Brain pericyte (primary cell): ENCODE measurements around the gene RARS2.
"Not testable (repeated sequence)": the region's sequence is repeated elsewhere in the genome, so short reads cannot be mapped to it uniquely, and the experiment has no call there.

Experiments used
- DNase-seq: peaks from one replicate; pipeline ENCODE4 v3.0.0-alpha.2; 2012; ENCODE audit warnings: low read depth, low spot score

RARS2 gene

DNA sequence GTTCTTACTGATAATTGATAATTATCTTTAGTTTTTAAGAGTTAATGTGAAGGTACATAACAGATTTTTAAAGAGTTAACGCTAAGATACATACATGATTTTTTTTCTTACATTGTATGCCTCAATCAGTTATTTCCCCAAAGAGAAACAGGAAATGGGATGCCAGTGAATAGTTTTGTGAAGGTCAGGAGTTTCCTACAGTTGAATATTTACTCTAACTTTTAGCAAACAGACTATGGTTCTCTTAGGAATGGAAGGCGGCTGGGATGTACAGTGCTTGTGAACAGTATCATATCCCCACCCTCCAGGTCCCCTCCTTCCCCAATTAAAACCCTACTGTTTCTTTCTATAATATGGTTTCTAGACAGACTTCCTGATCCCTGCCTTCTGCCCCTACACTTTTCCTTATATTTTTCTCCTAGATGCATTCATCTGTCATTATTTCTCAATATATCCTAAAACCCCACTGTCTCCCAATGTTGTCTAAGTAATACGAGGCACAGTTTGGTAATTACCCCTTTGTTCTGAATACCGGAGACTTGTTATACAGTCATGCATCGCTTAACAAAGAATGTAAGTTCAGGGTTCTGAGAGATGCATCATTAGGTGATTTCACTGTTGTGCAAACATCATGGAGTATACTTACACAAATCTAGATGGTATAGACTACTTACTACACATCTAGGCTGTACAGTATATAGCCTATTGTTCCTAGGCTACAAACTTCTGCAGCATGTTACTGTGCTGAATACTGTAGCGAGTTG lies 87.8 kb downstream of the RARS2 start:
- no peak for DNase-seq

DNA sequence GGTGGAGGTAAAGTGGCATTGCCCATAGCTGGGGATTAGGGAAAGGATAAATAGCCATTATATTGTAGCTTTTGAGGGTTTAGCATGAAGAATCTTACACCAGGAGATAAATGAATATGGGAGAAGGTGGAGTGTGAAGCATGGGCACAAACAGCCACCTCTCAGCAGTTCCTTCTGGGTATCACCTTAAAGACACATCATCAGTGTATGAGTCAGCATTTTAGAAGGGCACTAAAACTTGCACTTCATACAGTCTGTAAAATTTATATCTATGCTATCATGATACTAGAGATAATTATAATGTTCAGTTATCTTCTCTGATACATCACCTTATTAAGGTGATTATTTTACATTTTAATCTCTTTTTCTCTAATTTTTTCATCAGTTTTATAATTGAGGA lies 91.7 kb downstream of the RARS2 start:
- DNase-seq, result no peak

DNA sequence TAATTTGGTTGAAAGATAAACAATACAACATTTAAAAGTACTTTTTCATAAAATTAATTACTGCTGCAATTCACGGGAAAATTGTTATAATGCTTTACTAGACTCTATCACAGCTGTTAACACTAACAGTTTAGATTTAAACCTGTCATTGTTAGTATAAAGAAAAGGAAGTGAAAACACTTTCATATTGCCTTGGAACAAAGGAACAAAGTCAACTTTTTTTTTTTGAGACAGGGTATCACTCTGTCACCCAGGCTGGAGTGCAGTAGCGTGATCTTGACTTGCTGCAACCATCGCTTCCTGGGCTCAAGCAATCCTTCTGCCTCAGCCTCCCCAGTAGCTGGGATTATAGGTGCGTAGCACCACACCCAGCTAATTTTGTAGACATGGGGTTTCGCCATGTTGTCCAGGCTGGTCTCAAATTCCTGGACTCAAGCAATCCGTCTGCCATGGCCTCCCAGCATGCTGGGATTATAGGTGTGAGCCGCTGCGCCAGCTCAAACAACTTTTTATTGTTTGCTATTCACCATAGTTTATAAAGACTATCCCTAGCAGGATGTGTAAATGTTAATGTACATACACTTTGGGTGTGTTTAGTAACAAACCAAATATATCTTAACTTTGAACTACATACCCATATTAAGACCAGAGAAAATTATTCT lies 94.9 kb downstream of the RARS2 start:
- DNase-seq, result no peak

DNA sequence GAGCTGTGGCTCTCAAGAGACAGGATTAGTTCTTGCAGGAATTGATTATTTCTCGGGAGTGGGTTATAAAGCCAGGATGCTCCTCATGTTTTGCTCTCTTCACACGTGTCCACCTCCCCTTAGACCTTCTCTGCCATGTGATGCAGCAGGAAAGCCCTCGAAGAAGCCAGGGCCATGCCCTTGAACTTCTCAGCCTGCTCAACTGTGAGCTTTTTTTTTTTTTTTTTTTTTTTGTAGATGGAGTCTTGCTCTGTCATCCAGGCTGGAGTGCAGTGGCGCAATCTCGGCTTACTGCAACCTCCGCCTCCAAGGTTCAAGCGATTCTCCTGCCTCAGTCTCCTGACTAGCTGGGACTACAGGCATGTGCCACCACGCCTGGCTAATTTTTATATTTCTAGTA lies 100.5 kb downstream of the RARS2 start:
- DNase-seq, result not testable (repeated sequence)

DNA sequence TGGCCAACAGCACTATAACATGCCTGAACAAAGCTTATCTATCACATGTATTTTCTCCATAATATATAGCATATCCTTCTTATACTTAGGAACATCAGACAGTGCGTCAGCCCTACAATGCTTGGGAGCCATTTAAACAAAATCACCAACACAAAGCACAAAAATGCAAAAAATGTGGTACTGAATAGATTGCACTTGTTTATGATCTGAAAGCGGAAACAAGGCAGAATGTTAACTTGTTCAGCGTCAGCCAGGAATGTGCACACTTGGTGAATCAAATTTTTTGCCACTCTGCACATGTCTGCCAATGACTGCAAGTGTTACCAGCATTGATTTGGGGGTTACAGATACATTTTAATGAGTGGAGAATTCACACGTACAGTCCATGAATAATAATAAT lies 102.2 kb downstream of the RARS2 start:
- no peak for DNase-seq

DNA sequence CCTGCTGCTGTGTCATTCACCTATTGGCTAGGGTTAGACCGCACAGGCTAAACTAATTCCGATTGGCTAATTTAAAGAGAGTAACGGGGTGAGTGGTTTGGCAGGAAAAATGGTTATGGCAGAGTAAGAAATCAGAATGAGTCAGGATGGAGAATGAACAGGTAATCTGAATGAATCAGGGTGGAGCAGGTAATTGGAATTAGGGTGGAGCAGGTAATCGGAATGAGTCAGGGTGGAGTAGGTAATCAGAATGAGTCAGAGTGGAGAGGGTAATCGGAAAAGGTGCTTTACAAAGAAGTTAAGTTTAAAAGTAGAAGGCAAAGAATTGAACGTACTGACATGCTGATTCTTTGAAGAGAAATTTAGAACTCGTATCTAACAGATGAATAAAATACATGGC lies 105.3 kb downstream of the RARS2 start:
- no peak for DNase-seq

DNA sequence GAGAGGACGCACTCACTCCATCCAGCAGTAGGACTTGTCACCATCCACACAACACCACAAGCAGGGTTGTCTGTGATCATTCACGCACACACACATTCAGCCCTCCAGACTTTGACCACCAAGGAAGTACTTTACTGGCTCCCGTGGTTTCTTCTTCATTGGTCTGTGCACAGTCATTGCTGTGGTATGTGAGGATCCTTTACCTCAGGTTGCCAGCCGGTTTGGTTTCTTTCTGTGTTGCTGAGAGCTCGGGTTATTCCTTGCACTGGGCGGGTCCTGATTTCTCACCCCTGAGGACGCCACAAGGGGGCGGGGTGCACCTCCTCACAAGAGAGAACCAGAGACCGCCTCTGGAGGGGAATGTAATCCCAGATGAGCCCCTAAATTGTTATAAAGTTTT lies 105.9 kb downstream of the RARS2 start:
- DNase-seq, result no peak

DNA sequence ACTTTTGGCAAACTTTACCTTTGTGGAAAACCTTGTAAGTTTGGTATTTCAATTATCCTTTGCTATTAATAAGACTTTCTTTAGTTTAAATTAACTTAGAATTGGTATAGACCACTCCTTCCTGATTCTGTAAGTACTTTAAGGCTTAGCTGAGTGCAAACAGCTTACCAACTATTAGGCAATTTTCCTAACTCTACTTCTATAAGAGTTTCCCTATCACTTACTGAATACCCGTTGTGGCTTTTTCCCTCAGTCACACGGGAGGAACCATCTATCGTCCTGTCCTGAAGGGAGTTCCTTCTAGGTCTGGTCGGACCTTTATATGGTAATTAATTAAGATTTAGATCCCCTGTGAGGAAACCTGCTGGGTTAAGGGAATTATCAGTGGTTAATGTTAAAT lies 107.4 kb downstream of the RARS2 start:
- no peak for DNase-seq

DNA sequence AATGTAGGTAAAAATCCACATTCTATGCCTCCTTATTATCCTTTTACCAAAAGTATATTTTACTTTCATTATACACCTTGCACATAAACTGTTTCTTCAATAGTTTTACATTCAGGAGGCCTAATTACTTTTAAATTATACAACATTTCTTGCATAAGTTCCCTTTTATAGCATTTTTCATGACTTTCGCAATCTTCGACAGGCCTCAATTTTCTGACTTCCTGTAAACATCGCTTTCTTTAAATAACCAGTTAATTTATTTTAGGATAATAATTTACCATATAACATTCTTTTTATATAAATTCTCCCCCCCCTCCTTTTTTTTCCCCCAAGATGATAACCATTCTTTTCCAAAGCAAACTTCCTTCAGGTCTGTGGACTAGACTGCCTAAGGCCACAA lies 107.9 kb downstream of the RARS2 start:
- no peak for DNase-seq

DNA sequence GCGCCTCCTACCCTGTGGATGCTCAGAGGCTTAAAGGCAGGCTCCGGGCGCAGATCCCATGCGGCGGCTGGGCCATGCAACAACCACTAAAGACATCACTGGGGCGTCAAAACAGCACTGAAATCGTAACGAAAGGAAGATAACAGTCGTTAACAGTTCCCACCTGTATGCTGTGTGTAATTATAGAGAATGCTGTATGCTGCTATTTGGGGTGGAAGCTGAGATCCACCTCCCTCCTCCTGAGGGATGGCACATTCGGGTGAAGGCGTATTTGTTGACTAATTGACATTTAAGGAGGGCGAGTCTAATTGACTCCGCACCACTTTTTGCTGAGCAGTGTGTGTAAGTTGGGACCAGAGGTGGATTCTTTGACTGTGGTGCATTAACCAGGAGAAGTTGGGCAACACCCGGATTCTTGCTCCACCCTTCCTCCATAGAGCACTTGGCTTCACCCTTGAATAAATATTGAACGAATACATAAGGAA lies 116.3 kb downstream of the RARS2 start:
- no peak for DNase-seq

DNA sequence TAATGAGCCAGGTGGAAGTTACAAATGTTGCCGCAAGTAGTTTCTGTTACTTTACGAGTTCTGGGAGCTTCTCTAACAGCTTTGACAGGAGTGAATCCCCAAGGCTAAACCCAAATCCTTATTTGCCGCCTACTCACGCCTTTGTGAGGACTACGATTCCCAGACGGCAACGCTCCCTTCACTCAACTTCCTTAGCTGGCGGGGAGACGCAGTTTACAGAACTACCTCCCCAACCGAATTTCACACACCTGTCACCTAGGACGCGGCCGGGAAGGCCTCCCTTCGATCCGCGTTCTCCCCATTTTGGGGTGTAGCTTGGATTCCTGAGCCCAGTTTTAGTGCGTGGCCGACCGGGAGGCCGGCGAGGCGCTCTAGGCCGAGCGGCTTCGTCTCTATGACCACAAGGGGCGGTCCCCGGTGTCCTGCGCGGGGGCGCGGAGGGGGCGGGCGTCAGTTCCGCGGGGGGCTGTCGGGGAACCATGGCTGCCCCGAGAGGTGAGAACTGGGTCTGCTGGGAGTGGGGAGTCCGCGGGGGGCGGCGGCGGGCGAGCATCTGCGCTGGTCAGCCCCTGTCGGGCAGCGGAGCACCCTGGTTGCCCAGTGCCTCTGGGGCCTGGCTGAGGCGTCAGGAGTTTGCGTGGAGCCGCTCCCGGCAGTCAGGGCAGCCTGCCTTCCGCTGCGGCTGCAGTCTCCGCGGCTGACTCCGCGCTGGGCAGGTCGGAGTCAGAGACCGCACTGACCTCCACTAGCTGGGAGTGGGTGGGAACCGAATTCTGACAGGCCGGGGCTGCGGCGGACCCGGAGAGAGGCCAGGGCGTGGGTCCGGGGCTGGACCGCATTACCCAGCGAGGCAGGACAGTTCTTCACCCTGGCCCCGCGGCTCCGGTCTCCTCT lies 117.0 kb downstream of the RARS2 start, which contains the start of gene SLC35A1:
TSS of gene SLC35A1 (plus strand) at position 450 of the 894 bp plus-strand sequence. CDS start at position 480, 30 bp downstream.
- DNase-seq, result peak; percentile 76

DNA sequence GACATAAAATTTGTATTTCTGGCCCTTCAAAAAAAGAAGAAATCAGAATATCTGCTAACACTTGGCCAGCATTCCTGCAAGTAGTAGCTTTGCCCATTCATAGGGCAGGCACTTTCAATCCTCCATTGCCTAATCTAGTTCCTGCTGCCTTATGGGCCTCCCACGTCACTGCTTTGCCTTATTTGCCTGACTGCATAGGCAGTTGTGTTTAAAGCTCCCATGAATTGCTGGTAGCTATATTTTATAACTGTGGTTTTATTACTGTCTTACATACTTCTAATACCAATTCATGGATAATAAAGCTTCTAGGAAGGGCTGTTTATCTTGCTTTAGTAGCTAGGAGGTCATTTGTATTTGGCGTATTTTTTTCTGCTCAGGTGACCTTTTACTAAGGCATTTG lies 124.7 kb downstream of the RARS2 start:
- no peak for DNase-seq
